GM23338 (cell line): ENCODE measurements around the gene SORCS3. TPM values are rescaled to one million over a fixed set of nuclear protein-coding genes. Genes with fewer than 3 reads are reported as not detected.

Experiments used
- ATAC-seq: fragments of 200-7000 bp; cut with Tn5 transposase; 3 replicates; pipeline ENCODE4 v1.9.1; 2020
- DNase-seq: peaks from one replicate; pipeline ENCODE4 v3.0.0-alpha.2; 2015; ENCODE audit warnings: low spot score
- H2AFZ ChIP-seq: fragments of 200-600 bp; sonication (generic); 2 replicates; pipeline ENCODE4 v1.8.0; 2016; ENCODE audit warnings: antibody characterized with exemption, mild to moderate bottlenecking, moderate library complexity
- H3F3A ChIP-seq: fragments of 200-600 bp; sonication (generic); replicated peaks from 2 replicates; pipeline ENCODE4 v1.8.0; 2017; ENCODE audit warnings: antibody characterized with exemption, mixed run types, low read depth
- H3K27ac ChIP-seq: fragments of 200-600 bp; sonication (generic); 2 replicates; pipeline ENCODE4 v1.6.1; 2016; ENCODE audit warnings: low read depth
- H3K27me3 ChIP-seq: fragments of 200-600 bp; sonication (generic); 2 replicates; pipeline ENCODE4 v1.8.0; 2016; ENCODE audit warnings: mild to moderate bottlenecking, mixed run types, moderate library complexity; ENCODE audit not compliant: insufficient read depth
- H3K36me3 ChIP-seq: fragments of 200-600 bp; sonication (generic); 2 replicates; pipeline ENCODE4 v1.8.0; 2016; ENCODE audit warnings: mild to moderate bottlenecking; ENCODE audit not compliant: insufficient read depth
- H3K4me1 ChIP-seq: fragments of 200-600 bp; sonication (generic); 2 replicates; pipeline ENCODE4 v1.8.0; 2016; ENCODE audit warnings: mild to moderate bottlenecking, moderate library complexity; ENCODE audit not compliant: insufficient read depth
- H3K4me2 ChIP-seq: fragments of 200-600 bp; sonication (generic); 2 replicates; pipeline ENCODE4 v1.7.1; 2017; ENCODE audit warnings: mixed run types
- H3K4me3 ChIP-seq: fragments of 200-600 bp; sonication (generic); 2 replicates; pipeline ENCODE4 v1.6.1; 2016; ENCODE audit warnings: mixed run types
- H3K79me2 ChIP-seq: fragments of 200-600 bp; sonication (generic); replicated peaks from 2 replicates; pipeline ENCODE4 v1.8.0; 2017; ENCODE audit warnings: mild to moderate bottlenecking; ENCODE audit not compliant: insufficient read depth
- H3K9me2 ChIP-seq: fragments of 200-600 bp; sonication (generic); 2 replicates; pipeline ENCODE4 v1.8.0; 2017; ENCODE audit not compliant: insufficient read depth
- H4K20me1 ChIP-seq: fragments of 200-600 bp; sonication (generic); replicated peaks from 2 replicates; pipeline ENCODE4 v1.8.0; 2017; ENCODE audit warnings: mild to moderate bottlenecking; ENCODE audit not compliant: insufficient read depth
- H3K27ac Mint-ChIP-seq: 2 replicates; pipeline ENCODE4 v1.8.0; 2020; ENCODE audit warnings: inconsistent platforms, mild to moderate bottlenecking, moderate library complexity, mixed read lengths
- H3K27me3 Mint-ChIP-seq: 3 replicates; pipeline ENCODE4 v1.8.0; 2022; ENCODE audit warnings: low read depth, mild to moderate bottlenecking, moderate library complexity, mixed read lengths, inconsistent platforms; ENCODE audit not compliant: insufficient read depth, poor library complexity
- H3K36me3 Mint-ChIP-seq: 3 replicates; pipeline ENCODE4 v1.8.0; 2021; ENCODE audit warnings: low read depth, mild to moderate bottlenecking, inconsistent platforms, moderate library complexity, mixed read lengths
- H3K4me1 Mint-ChIP-seq: 3 replicates; pipeline ENCODE4 v1.8.0; 2020; ENCODE audit warnings: mild to moderate bottlenecking, inconsistent platforms, mixed read lengths
- H3K4me3 Mint-ChIP-seq: 3 replicates; pipeline ENCODE4 v1.8.0; 2021; ENCODE audit warnings: moderate library complexity, mild to moderate bottlenecking, inconsistent platforms, mixed read lengths
- H3K9me3 Mint-ChIP-seq: 3 replicates; pipeline ENCODE4 v1.8.0; 2020; ENCODE audit warnings: moderate library complexity, mild to moderate bottlenecking, inconsistent platforms, mixed read lengths
- CREB1 ChIP-seq: fragments of 250-450 bp; sonication (Bioruptor Pico); IDR thresholded peaks from 2 replicates; pipeline ENCODE4 v1.5.0; 2020; ENCODE audit warnings: low read depth, mild to moderate bottlenecking, moderate library complexity
- CTCF ChIP-seq, 2 experiments: fragments of 200-600 bp in 1 of 2; sonication (generic) in 1 of 2; conservative IDR thresholded peaks; 2 replicates each; pipeline versions ENCODE4 v1.5.1 to v1.6.1; 2016 to 2017; ENCODE audit warnings: antibody characterized with exemption in 2 of 2, low read depth in 2 of 2, mild to moderate bottlenecking in 2 of 2, moderate library complexity in 1 of 2
- ETS1 ChIP-seq: IDR thresholded peaks from 2 replicates; pipeline ENCODE4 v1.6.1; 2016; ENCODE audit warnings: antibody characterized with exemption
- EZH2 ChIP-seq: fragments of 200-600 bp; sonication (generic); IDR thresholded peaks from one replicate; pipeline ENCODE4 v1.8.0; 2017; ENCODE audit warnings: antibody characterized with exemption, mild to moderate bottlenecking, low read depth; ENCODE audit not compliant: unreplicated experiment
- EZH2phosphoT487 ChIP-seq: fragments of 200-600 bp; sonication (generic); IDR thresholded peaks from one replicate; pipeline ENCODE4 v1.8.1; 2018; ENCODE audit warnings: antibody characterized with exemption; ENCODE audit not compliant: unreplicated experiment
- NANOG ChIP-seq: IDR thresholded peaks from 2 replicates; pipeline ENCODE4 v1.6.1; 2016; ENCODE audit warnings: antibody characterized with exemption, borderline replicate concordance
- POLR2AphosphoS5 ChIP-seq: IDR thresholded peaks from 2 replicates; pipeline ENCODE4 v1.6.1; 2016; ENCODE audit warnings: antibody characterized with exemption, low read depth
- REST ChIP-seq: IDR thresholded peaks from one replicate; pipeline ENCODE4 v1.6.1; 2018; ENCODE audit warnings: antibody characterized with exemption; ENCODE audit not compliant: unreplicated experiment
- STAT1 ChIP-seq: IDR thresholded peaks from one replicate; pipeline ENCODE4 v1.6.1; 2016; ENCODE audit warnings: antibody characterized with exemption; ENCODE audit not compliant: unreplicated experiment
- ZNF114 ChIP-seq: fragments of 250-450 bp; sonication (Bioruptor Pico); IDR thresholded peaks from 2 replicates; pipeline ENCODE4 v1.5.0; 2020; ENCODE audit warnings: mild to moderate bottlenecking, moderate library complexity
- polyA plus RNA-seq: library from polyadenylated mRNA; unstranded; fragments of >200 nt; fragmentation: Nextera tagmentation; extraction: Ambion mirVana; gene quantifications from 2 replicates; pipeline ENCODE4 v1.2.1, GENCODE V29; 2016
- total RNA-seq: library from RNA; depleted of rRNA; stranded (reverse); fragments of >200 nt; shearing (Covaris generic); gene quantifications from 2 replicates; pipeline ENCODE4 v1.2.3, GENCODE V29; 2014

Gene SORCS3
- total and polyA plus RNA-seq, 2 experiments from 2014 or later: 0.37 to 1.4 TPM

- Histone ChIP-seq H3K4me1 (no peaks in the 10 kb centered on the region), H3K4me2 (no peak overlapping the region), H3K27ac (no peak overlapping the region), H3K27me3 (no peaks in the 10 kb centered on the region), H3K36me3 (no peaks in the 10 kb centered on the region), H3K4me3 (no peak overlapping the region), H4K20me1 (no peaks in the 10 kb centered on the region), H3F3A (no peaks in the 10 kb centered on the region), H2AFZ (no peak overlapping the region), H3K79me2 (no peaks in the 10 kb centered on the region), H3K9me2 (no peaks in the 10 kb centered on the region)
- H3K36me3 Mint-ChIP-seq: no peaks in the 10 kb centered on the region
- no peak overlapping the region for H3K4me3 Mint-ChIP-seq
- H3K9me3 Mint-ChIP-seq: no peaks in the 10 kb centered on the region; the same call in 2 of the 3 replicates
- DNase-seq (no peak), ATAC-seq (no peak)
- no peak for TF ChIP-seq POLR2AphosphoS5
- TF ChIP-seq REST: no peak
- no peak for TF ChIP-seq NANOG
- TF ChIP-seq ZNF114 (CRISPR knock-in tag): no peak
- no peak for TF ChIP-seq STAT1
- no peak for TF ChIP-seq CTCF (conservative IDR thresholded peaks at IDR 0.05; ENCODE audit: low read depth in 2 of 2)
- H3K4me1 Mint-ChIP-seq: no peaks in the 10 kb centered on the region; the same call in 2 of the 3 replicates
- no peak overlapping the region for H3K27ac Mint-ChIP-seq
- peaks cover 3% of the 10 kb centered on the region for H3K27me3 Mint-ChIP-seq
Observed at GRCh38 chr10:104913390-104913789, 272.3 kb downstream of the SORCS3 start.

- DNase-seq (no peak), ATAC-seq (no peak)
- no peak overlapping the region for H2AFZ ChIP-seq
- H3K4me3 ChIP-seq: no peak overlapping the region
- H3K27me3 ChIP-seq: no peaks in the 10 kb centered on the region
- no peaks in the 10 kb centered on the region for H3F3A ChIP-seq
- H3K36me3 ChIP-seq: no peaks in the 10 kb centered on the region
- no peak overlapping the region for H3K4me2 ChIP-seq
- Mint-ChIP-seq H3K36me3 (no peaks in the 10 kb centered on the region), H3K4me3 (no peak overlapping the region), H3K9me3 (no peaks in the 10 kb centered on the region), H3K27ac (no peak overlapping the region), H3K4me1 (peaks cover 12% of the 10 kb centered on the region; the same call in 2 of the 3 replicates), H3K27me3 (peaks cover 2% of the 10 kb centered on the region)
- peaks cover 12% of the 10 kb centered on the region; the same call in 1 of the 2 replicates for H3K4me1 ChIP-seq
- no peaks in the 10 kb centered on the region for H3K79me2 ChIP-seq
- H3K9me2 ChIP-seq: no peaks in the 10 kb centered on the region
- H3K27ac ChIP-seq: no peak overlapping the region
- H4K20me1 ChIP-seq: no peaks in the 10 kb centered on the region
- no peak for TF ChIP-seq NANOG
- TF ChIP-seq ETS1: no peak
- TF ChIP-seq STAT1: no peak
- no peak for TF ChIP-seq CREB1 (CRISPR knock-in tag)
- TF ChIP-seq EZH2phosphoT487: no peak
- no peak for TF ChIP-seq EZH2
- no peak for TF ChIP-seq POLR2AphosphoS5
- TF ChIP-seq REST: no peak
Observed at GRCh38 chr10:104920476-104920875, 279.4 kb downstream of the SORCS3 start.
